Loucy (cell line): ENCODE measurements around the gene MTNR1B.

ENCODE experiments used
- H2AFZ ChIP-seq: fragments of 200-600 bp; sonication (generic); 2 replicates; pipeline ENCODE4 v1.6.0; 2016; ENCODE audit warnings: antibody characterized with exemption, mild to moderate bottlenecking, low read length, moderate library complexity
- H3F3A ChIP-seq: fragments of 200-600 bp; 2 replicates; pipeline ENCODE4 v1.6.0; 2016; ENCODE audit warnings: antibody characterized with exemption, low read depth, mild to moderate bottlenecking
- H3K27me3 ChIP-seq: fragments of 200-600 bp; sonication (generic); 2 replicates; pipeline ENCODE4 v1.6.1; 2014; ENCODE audit warnings: low read length, mild to moderate bottlenecking; ENCODE audit not compliant: insufficient read depth, poor library complexity, severe bottlenecking
- H3K36me3 ChIP-seq: fragments of 200-600 bp; sonication (generic); 2 replicates; pipeline ENCODE4 v1.6.1; 2016; ENCODE audit warnings: low read length; ENCODE audit not compliant: insufficient read depth
- H3K4me1 ChIP-seq: fragments of 200-600 bp; sonication (generic); 2 replicates; pipeline ENCODE4 v1.5.1; 2014; ENCODE audit warnings: low read length, mild to moderate bottlenecking; ENCODE audit not compliant: insufficient read depth, poor library complexity, severe bottlenecking
- H3K4me2 ChIP-seq: fragments of 200-600 bp; sonication (generic); 2 replicates; pipeline ENCODE4 v1.6.0; 2014; ENCODE audit warnings: antibody characterized with exemption, low read length, low read depth, mild to moderate bottlenecking; ENCODE audit not compliant: poor library complexity, severe bottlenecking
- H3K4me3 ChIP-seq: fragments of 200-600 bp; sonication (generic); 2 replicates; pipeline ENCODE4 v1.5.1; 2014; ENCODE audit warnings: low read length, mild to moderate bottlenecking, mixed read lengths; ENCODE audit not compliant: poor library complexity, severe bottlenecking
- H3K79me2 ChIP-seq: fragments of 200-600 bp; sonication (generic); 2 replicates; pipeline ENCODE4 v1.6.1; 2014; ENCODE audit warnings: low read length; ENCODE audit not compliant: insufficient read depth
- H3K9ac ChIP-seq: fragments of 200-600 bp; sonication (generic); 2 replicates; pipeline ENCODE4 v1.6.0; 2014; ENCODE audit warnings: mild to moderate bottlenecking, low read depth, low read length, moderate library complexity; ENCODE audit not compliant: poor library complexity, severe bottlenecking
- H3K9me2 ChIP-seq: fragments of 200-600 bp; sonication (generic); replicated peaks from 2 replicates; pipeline ENCODE4 v1.6.1; 2016; ENCODE audit warnings: low read depth, low read length, mixed read lengths
- H3K9me3 ChIP-seq: fragments of 200-600 bp; sonication (generic); 2 replicates; pipeline ENCODE4 v1.6.1; 2014; ENCODE audit warnings: mild to moderate bottlenecking, antibody characterized with exemption, low read length, low read depth; ENCODE audit not compliant: insufficient read depth
- H4K20me1 ChIP-seq: fragments of 200-600 bp; sonication (generic); 2 replicates; pipeline ENCODE4 v1.6.0; 2014; ENCODE audit warnings: antibody characterized with exemption, low read length, mild to moderate bottlenecking; ENCODE audit not compliant: insufficient read depth, poor library complexity, severe bottlenecking
- EZH2phosphoT487 ChIP-seq: fragments of 200-600 bp; IDR thresholded peaks from 2 replicates; pipeline ENCODE4 v1.6.1; 2018; ENCODE audit warnings: antibody characterized with exemption, mild to moderate bottlenecking, moderate library complexity, borderline replicate concordance
- TF ChIP-seq, protein P1 (sequence below): fragments of 200-600 bp; sonication (generic); conservative IDR thresholded peaks from 2 replicates; pipeline ENCODE4 v1.5.1; 2014; ENCODE audit warnings: mild to moderate bottlenecking, antibody characterized with exemption, low read length

The MTNR1B gene

DNA sequence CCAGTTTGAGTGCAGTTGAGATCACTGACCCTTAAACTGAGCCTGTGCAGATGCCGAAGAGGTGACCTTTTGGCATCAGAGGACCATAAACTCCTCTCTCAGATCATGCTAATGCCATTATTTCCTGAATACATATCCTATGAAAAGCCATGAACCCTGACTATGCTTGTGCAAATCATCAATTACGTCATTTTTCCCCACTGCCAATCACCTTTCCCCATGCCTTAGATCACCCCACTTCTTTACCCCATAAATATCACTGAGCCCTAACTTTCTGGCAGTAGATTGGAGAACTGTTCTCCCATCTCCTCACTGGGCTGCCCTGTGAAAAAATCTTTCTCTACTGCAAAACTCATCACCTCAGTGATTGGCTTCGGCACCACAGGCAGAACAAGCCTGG, 32.9 kb downstream of the MTNR1B start:
- no peak for TF ChIP-seq EZH2phosphoT487
- TF ChIP-seq, protein P1, sequence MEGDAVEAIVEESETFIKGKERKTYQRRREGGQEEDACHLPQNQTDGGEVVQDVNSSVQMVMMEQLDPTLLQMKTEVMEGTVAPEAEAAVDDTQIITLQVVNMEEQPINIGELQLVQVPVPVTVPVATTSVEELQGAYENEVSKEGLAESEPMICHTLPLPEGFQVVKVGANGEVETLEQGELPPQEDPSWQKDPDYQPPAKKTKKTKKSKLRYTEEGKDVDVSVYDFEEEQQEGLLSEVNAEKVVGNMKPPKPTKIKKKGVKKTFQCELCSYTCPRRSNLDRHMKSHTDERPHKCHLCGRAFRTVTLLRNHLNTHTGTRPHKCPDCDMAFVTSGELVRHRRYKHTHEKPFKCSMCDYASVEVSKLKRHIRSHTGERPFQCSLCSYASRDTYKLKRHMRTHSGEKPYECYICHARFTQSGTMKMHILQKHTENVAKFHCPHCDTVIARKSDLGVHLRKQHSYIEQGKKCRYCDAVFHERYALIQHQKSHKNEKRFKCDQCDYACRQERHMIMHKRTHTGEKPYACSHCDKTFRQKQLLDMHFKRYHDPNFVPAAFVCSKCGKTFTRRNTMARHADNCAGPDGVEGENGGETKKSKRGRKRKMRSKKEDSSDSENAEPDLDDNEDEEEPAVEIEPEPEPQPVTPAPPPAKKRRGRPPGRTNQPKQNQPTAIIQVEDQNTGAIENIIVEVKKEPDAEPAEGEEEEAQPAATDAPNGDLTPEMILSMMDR = no peak
- H3K9me2 ChIP-seq = no peaks in the 10 kb centered on the region
- H3K9me3 ChIP-seq = no peaks in the 10 kb centered on the region
- H3F3A ChIP-seq = no peaks in the 10 kb centered on the region
- H3K27me3 ChIP-seq = no peaks in the 10 kb centered on the region
- H3K4me2 ChIP-seq = no peak overlapping the region
- no peak overlapping the region for H3K9ac ChIP-seq
- no peak overlapping the region for H3K4me3 ChIP-seq
- H3K36me3 ChIP-seq = no peaks in the 10 kb centered on the region
- H3K79me2 ChIP-seq = no peaks in the 10 kb centered on the region
- H3K4me1 ChIP-seq = no peaks in the 10 kb centered on the region
- no peaks in the 10 kb centered on the region for H4K20me1 ChIP-seq
- no peak overlapping the region for H2AFZ ChIP-seq

DNA sequence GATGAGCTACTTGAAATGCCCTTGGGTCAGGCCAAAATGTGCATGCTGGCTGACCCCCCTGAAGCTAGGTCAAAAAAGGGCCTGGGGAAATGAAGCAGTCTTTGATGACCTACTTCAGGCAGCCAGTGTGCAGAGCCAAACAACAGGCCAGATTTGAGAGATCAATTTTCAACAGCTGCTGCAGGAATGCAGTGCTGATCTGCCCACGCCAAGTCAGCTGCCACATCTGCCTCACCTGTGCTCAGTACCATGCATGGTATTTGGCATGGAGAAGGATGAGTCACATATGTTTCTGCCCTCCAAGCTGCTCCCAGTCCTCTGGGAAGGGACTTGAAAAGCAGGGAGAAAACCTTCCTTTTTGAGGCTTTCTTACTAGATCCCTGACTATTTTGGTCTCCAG, 35.8 kb downstream of the MTNR1B start:
- H3K27me3 ChIP-seq = no peaks in the 10 kb centered on the region
- H3K9me2 ChIP-seq = no peaks in the 10 kb centered on the region
- H3K4me3 ChIP-seq = no peak overlapping the region
- no peak overlapping the region for H3K4me2 ChIP-seq
- no peaks in the 10 kb centered on the region for H3K79me2 ChIP-seq
- H2AFZ ChIP-seq = no peak overlapping the region
- TF ChIP-seq, protein P1 = no peak
- no peak for TF ChIP-seq EZH2phosphoT487
- H3K9ac ChIP-seq = no peak overlapping the region
- H3F3A ChIP-seq = no peaks in the 10 kb centered on the region
- H3K9me3 ChIP-seq = no peaks in the 10 kb centered on the region
- H3K4me1 ChIP-seq = no peaks in the 10 kb centered on the region
- H3K36me3 ChIP-seq = no peaks in the 10 kb centered on the region
- no peaks in the 10 kb centered on the region for H4K20me1 ChIP-seq

DNA sequence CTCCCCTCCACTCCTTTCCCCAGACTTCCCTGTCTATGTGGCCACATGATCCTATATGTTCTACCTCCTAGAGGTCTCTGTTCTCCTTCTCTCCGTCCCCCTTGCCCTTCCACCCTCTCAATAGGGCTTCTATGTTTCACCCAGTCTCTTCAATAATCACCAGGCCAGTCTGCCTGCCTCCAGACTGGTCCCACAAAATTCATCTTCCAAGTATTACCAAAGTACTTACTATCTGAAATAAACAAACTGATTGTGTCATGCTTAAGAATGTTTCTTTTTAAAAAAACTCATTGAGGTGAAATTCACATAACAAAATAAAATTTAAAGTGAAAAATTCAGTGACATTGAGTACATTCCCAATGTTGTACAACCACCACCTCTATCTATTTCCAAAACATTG, 44.2 kb downstream of the MTNR1B start:
- Histone ChIP-seq H3K9me3 (no peaks in the 10 kb centered on the region; the same call in 1 of the 2 replicates), H2AFZ (no peak overlapping the region), H3K36me3 (no peaks in the 10 kb centered on the region), H3K4me3 (no peak overlapping the region), H4K20me1 (no peaks in the 10 kb centered on the region), H3K9ac (no peak overlapping the region), H3K4me1 (no peaks in the 10 kb centered on the region), H3K4me2 (no peak overlapping the region), H3K27me3 (no peaks in the 10 kb centered on the region), H3K9me2 (no peaks in the 10 kb centered on the region), H3K79me2 (no peaks in the 10 kb centered on the region), H3F3A (no peaks in the 10 kb centered on the region)
- TF ChIP-seq, protein P1 = no peak
- TF ChIP-seq EZH2phosphoT487 = no peak
